GM19467 (cell line): ENCODE measurements around the gene CACNA2D3.

Experiments
- ATAC-seq: cut with Tn5 transposase; IDR thresholded peaks from one replicate; pipeline ENCODE4 v1.9.1; 2021; ENCODE audit warnings: mild to moderate bottlenecking, moderate library complexity; ENCODE audit not compliant: unreplicated experiment

Gene CACNA2D3

GRCh38 chr3:54262946-54263345, 140.6 kb downstream of the CACNA2D3 start:
- no peak for ATAC-seq

GRCh38 chr3:54264050-54264449, 141.7 kb downstream of the CACNA2D3 start:
- ATAC-seq, result no peak

- ATAC-seq, result no peak
Measured at GRCh38 chr3:54270816-54271526, 148.6 kb downstream of the CACNA2D3 start.

- no peak for ATAC-seq
Measured at GRCh38 chr3:54273791-54274190, 151.4 kb downstream of the CACNA2D3 start.

- ATAC-seq, result no peak
Measured at GRCh38 chr3:54274607-54275006, 152.3 kb downstream of the CACNA2D3 start.

GRCh38 chr3:54279005-54279583, 156.7 kb downstream of the CACNA2D3 start:
- ATAC-seq, result no peak

GRCh38 chr3:54283470-54283869, 161.1 kb downstream of the CACNA2D3 start:
- ATAC-seq, result no peak

- no peak for ATAC-seq
Measured at GRCh38 chr3:54294214-54294613, 171.9 kb downstream of the CACNA2D3 start.

- no peak for ATAC-seq
Measured at GRCh38 chr3:54296531-54296930, 174.2 kb downstream of the CACNA2D3 start.

- ATAC-seq, result no peak
Measured at GRCh38 chr3:54299169-54299935, 177.0 kb downstream of the CACNA2D3 start.

- ATAC-seq, result no peak
Measured at GRCh38 chr3:54303517-54304375, 181.4 kb downstream of the CACNA2D3 start.

- ATAC-seq, result no peak
Measured at GRCh38 chr3:54304877-54305276, 182.5 kb downstream of the CACNA2D3 start.

- no peak for ATAC-seq
Measured at GRCh38 chr3:54305409-54306099, 183.2 kb downstream of the CACNA2D3 start.

- ATAC-seq, result no peak
Measured at GRCh38 chr3:54307566-54308180, 185.3 kb downstream of the CACNA2D3 start.

GRCh38 chr3:54309601-54310000, 187.2 kb downstream of the CACNA2D3 start:
- no peak for ATAC-seq

GRCh38 chr3:54311211-54311747, 188.9 kb downstream of the CACNA2D3 start:
- ATAC-seq, result no peak

- ATAC-seq, result no peak
Measured at GRCh38 chr3:54312156-54312899, 190.0 kb downstream of the CACNA2D3 start.

GRCh38 chr3:54313418-54313817, 191.1 kb downstream of the CACNA2D3 start:
- ATAC-seq, result no peak

GRCh38 chr3:54321520-54321919, 199.2 kb downstream of the CACNA2D3 start:
- ATAC-seq, result no peak
